ENCODE data around the gene NMNAT2. TPM values are rescaled to one million over a fixed set of nuclear protein-coding genes. Genes with fewer than 3 reads are reported as not detected.
"Not testable (repeated sequence)": the region's sequence is repeated elsewhere in the genome, so short reads cannot be mapped to it uniquely, and the experiment has no call there.

NMNAT2 gene
- total RNA-seq, 1 donor from 2014 or later, result not detected

GRCh38 chr1:183283286-183283685, 134.9 kb downstream of the NMNAT2 start:
- intact Hi-C loops (cut with micrococcal nuclease), result loop anchor here (5.0 to 10.0 kb wide), 2 partner anchors 342 to 634 kb away; no protein-coding TSS in a partner anchor
- Mint-ChIP-seq H3K4me3 (ENCODE audit: low read depth) (no peak overlapping the region), H3K27me3 (ENCODE audit: low read depth) (peaks cover 2% of the 10 kb centered on the region), H3K27ac (no peak overlapping the region), H3K36me3 (ENCODE audit: low read depth) (no peaks in the 10 kb centered on the region), H3K9me3 (no peaks in the 10 kb centered on the region), H3K4me1 (ENCODE audit: low read depth) (no peaks in the 10 kb centered on the region)
- no peak for DNase-seq (ENCODE audit: low spot score)

GRCh38 chr1:183282101-183282855, 135.9 kb downstream of the NMNAT2 start:
- no peak for DNase-seq (ENCODE audit: low spot score)
- Mint-ChIP-seq H3K4me3 (ENCODE audit: low read depth) (no peak overlapping the region), H3K36me3 (ENCODE audit: low read depth) (no peaks in the 10 kb centered on the region), H3K27ac (no peak overlapping the region), H3K4me1 (ENCODE audit: low read depth) (no peaks in the 10 kb centered on the region), H3K27me3 (ENCODE audit: low read depth) (peaks cover 2% of the 10 kb centered on the region), H3K9me3 (no peaks in the 10 kb centered on the region)
- intact Hi-C loops (cut with micrococcal nuclease), result loop anchor here (5.0 to 10.0 kb wide), 2 partner anchors 343 to 635 kb away; no protein-coding TSS in a partner anchor

- Mint-ChIP-seq H3K27me3 (ENCODE audit: low read depth) (peaks cover 2% of the 10 kb centered on the region), H3K36me3 (ENCODE audit: low read depth) (no peaks in the 10 kb centered on the region)
- peak; percentile 53 for DNase-seq (ENCODE audit: low spot score)
These were observed 136.6 kb downstream of the NMNAT2 start for GRCh38 chr1:183281553-183282091.

GRCh38 chr1:183281039-183281438, 137.1 kb downstream of the NMNAT2 start:
- no peak for DNase-seq (ENCODE audit: low spot score)
- Mint-ChIP-seq H3K36me3 (ENCODE audit: low read depth) (no peaks in the 10 kb centered on the region), H3K27ac (no peak overlapping the region), H3K4me1 (ENCODE audit: low read depth) (no peaks in the 10 kb centered on the region), H3K9me3 (no peaks in the 10 kb centered on the region), H3K27me3 (ENCODE audit: low read depth) (peaks cover 2% of the 10 kb centered on the region), H3K4me3 (ENCODE audit: low read depth) (no peak overlapping the region)
- intact Hi-C loops (cut with micrococcal nuclease), result loop anchor here (5.0 to 10.0 kb wide), 2 partner anchors 344 to 636 kb away; no protein-coding TSS in a partner anchor

More at GRCh38 chr1:183281553-183282091, 136.6 kb downstream of the NMNAT2 start:
- Mint-ChIP-seq H3K4me1 (ENCODE audit: low read depth) (no peaks in the 10 kb centered on the region), H3K27ac (no peak overlapping the region), H3K9me3 (no peaks in the 10 kb centered on the region), H3K4me3 (ENCODE audit: low read depth) (no peak overlapping the region)
- intact Hi-C loops (cut with micrococcal nuclease), result loop anchor here (5.0 to 10.0 kb wide), 2 partner anchors 343 to 636 kb away; no protein-coding TSS in a partner anchor

- no peaks in the 10 kb centered on the region for H3K9me3 Mint-ChIP-seq
- intact Hi-C loops (cut with micrococcal nuclease), result loop anchor here (5.0 to 10.0 kb wide), 2 partner anchors 345 to 637 kb away; no protein-coding TSS in a partner anchor
- DNase-seq (ENCODE audit: low spot score), result no peak
- H3K4me3 Mint-ChIP-seq (ENCODE audit: low read depth), result no peak overlapping the region
- H3K36me3 Mint-ChIP-seq (ENCODE audit: low read depth), result no peaks in the 10 kb centered on the region
- peaks cover 2% of the 10 kb centered on the region for H3K27me3 Mint-ChIP-seq (ENCODE audit: low read depth)
- no peak overlapping the region for H3K27ac Mint-ChIP-seq
- H3K4me1 Mint-ChIP-seq (ENCODE audit: low read depth), result no peaks in the 10 kb centered on the region
These were observed 138.3 kb downstream of the NMNAT2 start for GRCh38 chr1:183279835-183280234.

GRCh38 chr1:183278739-183279591, 139.2 kb downstream of the NMNAT2 start:
- Mint-ChIP-seq H3K4me1 (ENCODE audit: low read depth) (no peaks in the 10 kb centered on the region), H3K36me3 (ENCODE audit: low read depth) (no peaks in the 10 kb centered on the region), H3K4me3 (ENCODE audit: low read depth) (no peak overlapping the region), H3K27ac (no peak overlapping the region), H3K27me3 (ENCODE audit: low read depth) (peaks cover 2% of the 10 kb centered on the region), H3K9me3 (no peaks in the 10 kb centered on the region)
- DNase-seq (ENCODE audit: low spot score), result no peak
- intact Hi-C loops (cut with micrococcal nuclease), result no loop called here

- intact Hi-C loops (cut with micrococcal nuclease), result no loop called here
- no peaks in the 10 kb centered on the region for H3K9me3 Mint-ChIP-seq
- no peak overlapping the region for H3K4me3 Mint-ChIP-seq (ENCODE audit: low read depth)
- no peak overlapping the region for H3K27ac Mint-ChIP-seq
- H3K36me3 Mint-ChIP-seq (ENCODE audit: low read depth), result no peaks in the 10 kb centered on the region
- no peaks in the 10 kb centered on the region for H3K27me3 Mint-ChIP-seq (ENCODE audit: low read depth)
- no peaks in the 10 kb centered on the region for H3K4me1 Mint-ChIP-seq (ENCODE audit: low read depth)
- no peak for DNase-seq (ENCODE audit: low spot score)
These were observed 140.1 kb downstream of the NMNAT2 start for GRCh38 chr1:183277821-183278738.

GRCh38 chr1:183276386-183277080, 141.6 kb downstream of the NMNAT2 start:
- no peaks in the 10 kb centered on the region for H3K36me3 Mint-ChIP-seq (ENCODE audit: low read depth)
- DNase-seq (ENCODE audit: low spot score), result no peak
- no peak overlapping the region for H3K27ac Mint-ChIP-seq
- intact Hi-C loops (cut with micrococcal nuclease), result no loop called here
- no peak overlapping the region for H3K4me3 Mint-ChIP-seq (ENCODE audit: low read depth)
- no peaks in the 10 kb centered on the region for H3K4me1 Mint-ChIP-seq (ENCODE audit: low read depth)
- no peaks in the 10 kb centered on the region for H3K27me3 Mint-ChIP-seq (ENCODE audit: low read depth)
- no peaks in the 10 kb centered on the region for H3K9me3 Mint-ChIP-seq

GRCh38 chr1:183275322-183275721, 142.9 kb downstream of the NMNAT2 start:
- H3K9me3 Mint-ChIP-seq, result no peaks in the 10 kb centered on the region
- intact Hi-C loops (cut with micrococcal nuclease), result no loop called here
- no peak overlapping the region for H3K27ac Mint-ChIP-seq
- H3K27me3 Mint-ChIP-seq (ENCODE audit: low read depth), result peaks cover 3% of the 10 kb centered on the region
- H3K4me1 Mint-ChIP-seq (ENCODE audit: low read depth), result no peaks in the 10 kb centered on the region
- DNase-seq (ENCODE audit: low spot score), result no peak
- H3K36me3 Mint-ChIP-seq (ENCODE audit: low read depth), result no peaks in the 10 kb centered on the region
- no peak overlapping the region for H3K4me3 Mint-ChIP-seq (ENCODE audit: low read depth)

GRCh38 chr1:183274836-183275235, 143.3 kb downstream of the NMNAT2 start:
- Mint-ChIP-seq H3K27me3 (ENCODE audit: low read depth) (peaks cover 3% of the 10 kb centered on the region), H3K36me3 (ENCODE audit: low read depth) (no peaks in the 10 kb centered on the region), H3K9me3 (no peaks in the 10 kb centered on the region), H3K4me1 (ENCODE audit: low read depth) (no peaks in the 10 kb centered on the region), H3K4me3 (ENCODE audit: low read depth) (no peak overlapping the region), H3K27ac (no peak overlapping the region)
- DNase-seq (ENCODE audit: low spot score), result no peak
- intact Hi-C loops (cut with micrococcal nuclease), result no loop called here

- H3K4me3 Mint-ChIP-seq (ENCODE audit: low read depth); H3K27me3 Mint-ChIP-seq (ENCODE audit: low read depth); H3K9me3 Mint-ChIP-seq; DNase-seq (ENCODE audit: low spot score); intact Hi-C loops (cut with micrococcal nuclease); H3K27ac Mint-ChIP-seq; H3K36me3 Mint-ChIP-seq (ENCODE audit: low read depth); H3K4me1 Mint-ChIP-seq (ENCODE audit: low read depth): not testable (repeated sequence)
These were observed 144.2 kb downstream of the NMNAT2 start for GRCh38 chr1:183273984-183274383.
